CD4-positive, alpha-beta T cell treated with Interferon alpha-2 for 1 hour (primary cell): ENCODE measurements around the gene MEIOC.

Experiments used
- DNase-seq, 2 donors: peaks; one replicate each; pipeline ENCODE4 v3.0.0-alpha.2; 2020 to 2022

MEIOC gene

DNA sequence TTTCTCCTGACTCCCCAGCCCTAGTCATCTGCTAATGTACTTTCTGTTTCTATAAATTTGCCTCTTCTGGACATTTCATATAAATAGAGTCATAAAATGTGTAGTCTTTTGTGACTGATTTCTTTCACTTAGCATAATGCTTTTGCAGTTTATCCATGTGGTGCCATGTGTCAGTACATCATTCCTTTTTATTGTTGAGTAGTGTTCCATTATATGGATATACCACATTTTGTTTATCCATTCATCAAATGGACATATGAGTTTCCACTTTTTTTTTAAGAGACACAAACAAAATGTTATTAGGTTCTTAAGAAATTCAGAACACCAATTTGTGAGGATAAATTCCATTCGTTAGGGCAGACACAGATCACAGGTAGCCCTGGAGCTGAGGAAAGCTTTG is 63.2 kb downstream of the MEIOC start:
- DNase-seq, result no peak

DNA sequence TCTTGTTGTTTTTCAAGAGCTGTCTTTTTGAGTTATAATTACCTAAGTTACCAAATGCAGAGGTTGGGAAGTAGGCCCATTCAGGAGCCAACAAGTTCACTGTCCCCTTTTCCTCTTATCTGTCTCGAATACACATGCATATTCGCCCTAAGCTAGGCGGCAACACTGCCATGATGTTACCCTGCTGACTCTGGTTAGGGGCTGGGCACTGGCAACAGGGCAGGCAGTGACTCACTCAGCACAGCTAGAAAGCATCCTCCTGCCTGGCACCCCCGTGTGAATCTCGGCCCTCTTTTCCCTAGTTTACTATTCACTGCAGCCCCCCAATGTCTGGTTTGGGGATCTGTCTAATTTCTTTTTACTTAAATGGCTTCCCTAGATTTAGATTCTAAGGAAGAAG is 66.0 kb downstream of the MEIOC start:
- DNase-seq, result no peak
